Glutamatergic neuron (in vitro differentiated cells): ENCODE measurements around the gene GPX7. TPM values are rescaled to one million over a fixed set of nuclear protein-coding genes. Genes with fewer than 3 reads are reported as not detected.

Experiments
- DNase-seq: peaks from one replicate; pipeline ENCODE4 v3.0.0; 2022
- H3K27ac Mint-ChIP-seq: one replicate; pipeline ENCODE4 v1.8.0; 2020; ENCODE audit warnings: mild to moderate bottlenecking, mixed read lengths, inconsistent platforms; ENCODE audit not compliant: unreplicated experiment
- H3K27me3 Mint-ChIP-seq: one replicate; pipeline ENCODE4 v1.8.0; 2020; ENCODE audit warnings: mild to moderate bottlenecking, moderate library complexity, mixed read lengths, inconsistent platforms; ENCODE audit not compliant: unreplicated experiment
- H3K36me3 Mint-ChIP-seq: one replicate; pipeline ENCODE4 v1.8.0; 2020; ENCODE audit warnings: mild to moderate bottlenecking, mixed read lengths, inconsistent platforms; ENCODE audit not compliant: unreplicated experiment
- H3K4me1 Mint-ChIP-seq: one replicate; pipeline ENCODE4 v1.8.0; 2020; ENCODE audit warnings: mild to moderate bottlenecking, low read depth, mixed read lengths, inconsistent platforms; ENCODE audit not compliant: unreplicated experiment
- H3K4me3 Mint-ChIP-seq: one replicate; pipeline ENCODE4 v1.8.0; 2020; ENCODE audit warnings: mild to moderate bottlenecking, mixed read lengths, inconsistent platforms; ENCODE audit not compliant: unreplicated experiment
- H3K9me3 Mint-ChIP-seq: one replicate; pipeline ENCODE4 v1.8.0; 2020; ENCODE audit warnings: mild to moderate bottlenecking, moderate library complexity, mixed read lengths, inconsistent platforms; ENCODE audit not compliant: unreplicated experiment
- CTCF ChIP-seq: fragments of 200-600 bp; sonication (generic); IDR thresholded peaks from one replicate; pipeline ENCODE4 v1.5.0; 2021; ENCODE audit not compliant: partially characterized antibody, unreplicated experiment
- total RNA-seq: library from RNA; stranded (reverse); fragmentation: NEBNext Ultra II Directional; extraction: Animal tissue kit (Norgen Biotek cat#: 25700); gene quantifications from one replicate; pipeline ENCODE4 v1.2.1, GENCODE V29; 2021; ENCODE audit not compliant: unreplicated experiment

GPX7 gene
- total RNA-seq, 1 donor from 2014 or later = 3.5 TPM

GRCh38 chr1:52600533-52601179 is 1.5 kb upstream of the GPX7 start:
- Mint-ChIP-seq H3K4me3 (no peak overlapping the region), H3K4me1 (no peaks in the 10 kb centered on the region), H3K36me3 (no peaks in the 10 kb centered on the region), H3K27me3 (peaks cover 17% of the 10 kb centered on the region), H3K9me3 (peaks cover 2% of the 10 kb centered on the region), H3K27ac (no peak overlapping the region)
- DNase-seq = no peak
- TF ChIP-seq CTCF = no peak

- Mint-ChIP-seq H3K36me3 (no peaks in the 10 kb centered on the region), H3K27me3 (peaks cover 17% of the 10 kb centered on the region), H3K4me3 (peak overlapping the region; percentile 74), H3K9me3 (peaks cover 2% of the 10 kb centered on the region), H3K4me1 (no peaks in the 10 kb centered on the region), H3K27ac (no peak overlapping the region)
- no peak for DNase-seq
- TF ChIP-seq CTCF = no peak
Observed at GRCh38 chr1:52601519-52601918, 652 bp upstream of the GPX7 start.

- Mint-ChIP-seq H3K4me1 (no peaks in the 10 kb centered on the region), H3K9me3 (peaks cover 2% of the 10 kb centered on the region), H3K27ac (peak overlapping the region; percentile 33), H3K36me3 (no peaks in the 10 kb centered on the region), H3K4me3 (peak overlapping the region; percentile 77), H3K27me3 (peaks cover 20% of the 10 kb centered on the region)
- DNase-seq = no peak
- TF ChIP-seq CTCF = no peak
Observed at GRCh38 chr1:52602856-52603600, 857 bp downstream of the GPX7 start.

- no peak for DNase-seq
- TF ChIP-seq CTCF = no peak
Observed at GRCh38 chr1:52603630-52604029, 1.5 kb downstream of the GPX7 start.

More at GRCh38 chr1:52603630-52604029, 1.5 kb downstream of the GPX7 start:
- Mint-ChIP-seq H3K36me3 (no peaks in the 10 kb centered on the region), H3K27ac (no peak overlapping the region), H3K4me3 (peak overlapping the region; percentile 10), H3K9me3 (peaks cover 2% of the 10 kb centered on the region), H3K4me1 (no peaks in the 10 kb centered on the region), H3K27me3 (peaks cover 20% of the 10 kb centered on the region)
